Bronchial epithelial cell (primary cell): Measurements from ENCODE around the gene ITGA1. TPM values are rescaled to one million over a fixed set of nuclear protein-coding genes. Genes with fewer than 3 reads are reported as not detected.

Experiments used
- DNase-seq: peaks from one replicate; pipeline ENCODE4 v3.0.0-alpha.2; 2010; ENCODE audit warnings: low read depth
- FAIRE-seq: peaks from 2 replicates; lab custom pipeline; 2011; peaks lifted over from hg19 to GRCh38; lab: Jason Lieb, UNC
- H3K27me3 ChIP-seq: 2 replicates; pipeline ENCODE4 v1.5.1; 2011; ENCODE audit warnings: low read length; ENCODE audit not compliant: control insufficient read depth, insufficient read depth
- H3K36me3 ChIP-seq: 2 replicates; pipeline ENCODE4 v1.5.1; 2011; ENCODE audit warnings: low read length; ENCODE audit not compliant: control insufficient read depth, insufficient read depth
- H3K4me3 ChIP-seq: 2 replicates; pipeline ENCODE4 v1.5.1; 2011; ENCODE audit warnings: mild to moderate bottlenecking, low read depth, low read length, control low read depth
- CTCF ChIP-seq: IDR thresholded peaks from 2 replicates; pipeline ENCODE4 v1.5.1; 2011; ENCODE audit warnings: mild to moderate bottlenecking, moderate library complexity, low read length, control low read depth, inconsistent platforms; ENCODE audit not compliant: insufficient read depth, severe bottlenecking
- total RNA-seq: library from RNA; depleted of rRNA; stranded (reverse); fragments of >200 nt; gene quantifications from 2 replicates; pipeline ENCODE4 v1.2.1, GENCODE V29; 2014

Gene ITGA1
- total RNA-seq, 1 donor from 2014 or later, result 3.7 TPM

- H3K36me3 ChIP-seq, result no peaks in the 10 kb centered on the region
- no peak overlapping the region for H3K4me3 ChIP-seq
- no peak for FAIRE-seq
- H3K27me3 ChIP-seq, result no peaks in the 10 kb centered on the region
- no peak for TF ChIP-seq CTCF
- DNase-seq, result no peak
Observed at GRCh38 chr5:52769061-52769460, 18.7 kb upstream of the ITGA1 start.

- no peak for FAIRE-seq
- DNase-seq, result no peak
- Histone ChIP-seq H3K36me3 (no peaks in the 10 kb centered on the region), H3K27me3 (no peaks in the 10 kb centered on the region), H3K4me3 (no peak overlapping the region)
- TF ChIP-seq CTCF, result no peak
Observed at GRCh38 chr5:52770287-52770939, 17.3 kb upstream of the ITGA1 start.

GRCh38 chr5:52771343-52772039 is 16.2 kb upstream of the ITGA1 start:
- TF ChIP-seq CTCF, result no peak
- Histone ChIP-seq H3K27me3 (no peaks in the 10 kb centered on the region), H3K4me3 (no peak overlapping the region), H3K36me3 (no peaks in the 10 kb centered on the region)
- FAIRE-seq (no peak), DNase-seq (no peak)

- DNase-seq (no peak), FAIRE-seq (no peak)
- Histone ChIP-seq H3K36me3 (no peaks in the 10 kb centered on the region), H3K4me3 (no peak overlapping the region), H3K27me3 (no peaks in the 10 kb centered on the region)
- no peak for TF ChIP-seq CTCF
Observed at GRCh38 chr5:52772668-52773067, 15.0 kb upstream of the ITGA1 start.

- no peak for TF ChIP-seq CTCF
- no peaks in the 10 kb centered on the region for H3K27me3 ChIP-seq
- FAIRE-seq, result no peak
- H3K36me3 ChIP-seq, result no peaks in the 10 kb centered on the region
- no peak overlapping the region for H3K4me3 ChIP-seq
- DNase-seq, result no peak
Observed at GRCh38 chr5:52773342-52773741, 14.4 kb upstream of the ITGA1 start.
